ENCODE results near the gene SNAI3. TPM values are rescaled to one million over a fixed set of nuclear protein-coding genes. Genes with fewer than 3 reads are reported as not detected.

Gene SNAI3
- polyA plus RNA-seq, 3 donors from 2014 or later = 9.0 to 12.4 (median 11.7) TPM

- peak overlapping the region; percentile 81 to 96 (median 89) for H3K4me3 Mint-ChIP-seq
- peak in 1 of 3 donors; percentile 37 for DNase-seq
Measured at GRCh38 chr16:88705801-88706228, 19.5 kb upstream of the SNAI3 start.

GRCh38 chr16:88705076-88705684, 18.9 kb upstream of the SNAI3 start:
- Mint-ChIP-seq H3K36me3 (peaks cover 0 to 4% (median 3%) of the 10 kb centered on the region in 3 donors), H3K9me3 (no peaks in the 10 kb centered on the region), H3K27ac (peak overlapping the region; percentile 92 to 99 (median 95)), H3K27me3 (ENCODE audit: low read depth in 3 of 3) (peaks cover 23 to 53% (median 33%) of the 10 kb centered on the region in 3 donors), H3K4me3 (peak overlapping the region; percentile 81 to 96 (median 89)), H3K4me1 (peaks cover 61 to 65% of the 10 kb centered on the region in 2 donors)
- peak; percentile 48 to 60 (median 49) for DNase-seq

More at GRCh38 chr16:88705801-88706228, 19.5 kb upstream of the SNAI3 start:
- Mint-ChIP-seq H3K27me3 (ENCODE audit: low read depth in 3 of 3) (peaks cover 21 to 50% (median 30%) of the 10 kb centered on the region in 3 donors), H3K27ac (peak overlapping the region; percentile 92 to 99 (median 95)), H3K9me3 (no peaks in the 10 kb centered on the region), H3K36me3 (peaks cover 0 to 4% (median 3%) of the 10 kb centered on the region in 3 donors), H3K4me1 (peaks cover 58% of the 10 kb centered on the region in 2 donors)

- peaks cover 23 to 56% (median 33%) of the 10 kb centered on the region in 3 donors for H3K27me3 Mint-ChIP-seq (ENCODE audit: low read depth in 3 of 3)
- peak overlapping the region; percentile 81 to 96 (median 89) for H3K4me3 Mint-ChIP-seq
- peak overlapping the region; percentile 92 to 99 (median 95) for H3K27ac Mint-ChIP-seq
- DNase-seq = peak; percentile 86 to 90 (median 87)
- peaks cover 70 to 72% of the 10 kb centered on the region in 2 donors for H3K4me1 Mint-ChIP-seq
- H3K9me3 Mint-ChIP-seq = no peaks in the 10 kb centered on the region
- H3K36me3 Mint-ChIP-seq = peaks cover 0 to 4% (median 3%) of the 10 kb centered on the region in 3 donors
Measured at GRCh38 chr16:88703486-88704309, 17.4 kb upstream of the SNAI3 start.

GRCh38 chr16:88702371-88703210, 16.3 kb upstream of the SNAI3 start:
- H3K36me3 Mint-ChIP-seq = peaks cover 0 to 4% (median 3%) of the 10 kb centered on the region in 3 donors
- H3K4me1 Mint-ChIP-seq = peaks cover 71 to 73% of the 10 kb centered on the region in 2 donors
- H3K4me3 Mint-ChIP-seq = peak overlapping the region; percentile 81 to 96 (median 89)
- H3K9me3 Mint-ChIP-seq = no peaks in the 10 kb centered on the region
- peaks cover 23 to 60% (median 33%) of the 10 kb centered on the region in 3 donors for H3K27me3 Mint-ChIP-seq (ENCODE audit: low read depth in 3 of 3)
- H3K27ac Mint-ChIP-seq = peak overlapping the region; percentile 92 to 99 (median 95)
- peak in 1 of 3 donors; percentile 24 for DNase-seq

- Mint-ChIP-seq H3K36me3 (peaks cover 0 to 4% (median 3%) of the 10 kb centered on the region in 3 donors), H3K9me3 (no peaks in the 10 kb centered on the region), H3K27me3 (ENCODE audit: low read depth in 3 of 3) (peaks cover 23 to 57% (median 33%) of the 10 kb centered on the region in 3 donors), H3K27ac (peak overlapping the region; percentile 92 to 99 (median 95)), H3K4me3 (peak overlapping the region; percentile 81 to 96 (median 89)), H3K4me1 (peaks cover 66 to 67% of the 10 kb centered on the region in 2 donors)
- DNase-seq = peak in 2 of 3 donors; percentile 27 to 30
Measured at GRCh38 chr16:88701581-88702370, 15.5 kb upstream of the SNAI3 start.

- DNase-seq = peak; percentile 98 to 99 (median 98)
- Mint-ChIP-seq H3K36me3 (peaks cover 0 to 4% (median 3%) of the 10 kb centered on the region in 3 donors), H3K27me3 (ENCODE audit: low read depth in 3 of 3) (peaks cover 23 to 57% (median 33%) of the 10 kb centered on the region in 3 donors), H3K4me1 (peaks cover 64 to 67% of the 10 kb centered on the region in 2 donors), H3K4me3 (peak overlapping the region; percentile 81 to 96 (median 89)), H3K9me3 (no peaks in the 10 kb centered on the region), H3K27ac (peak overlapping the region; percentile 92 to 99 (median 95))
Measured at GRCh38 chr16:88700636-88701482, 14.6 kb upstream of the SNAI3 start.

- Mint-ChIP-seq H3K4me1 (peaks cover 61 to 64% of the 10 kb centered on the region in 2 donors), H3K27me3 (ENCODE audit: low read depth in 3 of 3) (peaks cover 19 to 53% (median 30%) of the 10 kb centered on the region in 3 donors), H3K27ac (peak overlapping the region; percentile 92 to 99 (median 95)), H3K4me3 (peak overlapping the region; percentile 81 to 96 (median 89)), H3K36me3 (peaks cover 0 to 4% (median 3%) of the 10 kb centered on the region in 3 donors), H3K9me3 (no peaks in the 10 kb centered on the region)
- DNase-seq = no peak
Measured at GRCh38 chr16:88700322-88700635, 14.0 kb upstream of the SNAI3 start.

GRCh38 chr16:88699180-88699579, 12.9 kb upstream of the SNAI3 start:
- no peak for DNase-seq
- H3K27me3 Mint-ChIP-seq (ENCODE audit: low read depth in 3 of 3) = peaks cover 14 to 46% (median 26%) of the 10 kb centered on the region in 3 donors
- no peaks in the 10 kb centered on the region for H3K9me3 Mint-ChIP-seq
- peaks cover 0 to 4% (median 3%) of the 10 kb centered on the region in 3 donors for H3K36me3 Mint-ChIP-seq
- H3K27ac Mint-ChIP-seq = peak overlapping the region in 2 of 6 donors; percentile 45 to 95
- peaks cover 53 to 54% of the 10 kb centered on the region in 2 donors for H3K4me1 Mint-ChIP-seq
- peak overlapping the region in 2 of 5 donors; percentile 89 to 96 for H3K4me3 Mint-ChIP-seq

GRCh38 chr16:88698646-88699045, 12.3 kb upstream of the SNAI3 start:
- no peak for DNase-seq
- Mint-ChIP-seq H3K27ac (peak overlapping the region in 1 of 6 donors; percentile 72), H3K9me3 (no peaks in the 10 kb centered on the region), H3K27me3 (ENCODE audit: low read depth in 3 of 3) (peaks cover 10 to 41% (median 21%) of the 10 kb centered on the region in 3 donors), H3K4me3 (no peak overlapping the region), H3K4me1 (peaks cover 47 to 51% of the 10 kb centered on the region in 2 donors), H3K36me3 (peaks cover 0 to 4% (median 3%) of the 10 kb centered on the region in 3 donors)

GRCh38 chr16:88697831-88698615, 11.7 kb upstream of the SNAI3 start:
- no peak for DNase-seq
- Mint-ChIP-seq H3K4me1 (peaks cover 42 to 45% of the 10 kb centered on the region in 2 donors), H3K9me3 (no peaks in the 10 kb centered on the region), H3K27ac (peak overlapping the region in 5 of 6 donors; percentile 34 to 72 (median 50)), H3K27me3 (ENCODE audit: low read depth in 3 of 3) (peaks cover 12 to 34% (median 15%) of the 10 kb centered on the region in 3 donors), H3K36me3 (peaks cover 0 to 4% (median 3%) of the 10 kb centered on the region in 3 donors), H3K4me3 (no peak overlapping the region)
